GM18868 (cell line): ENCODE results near the gene COL4A3.

Experiments used
- ATAC-seq: cut with Tn5 transposase; IDR thresholded peaks from one replicate; pipeline ENCODE4 v1.9.1; 2021; ENCODE audit warnings: mild to moderate bottlenecking, moderate library complexity; ENCODE audit not compliant: unreplicated experiment

COL4A3 gene

DNA sequence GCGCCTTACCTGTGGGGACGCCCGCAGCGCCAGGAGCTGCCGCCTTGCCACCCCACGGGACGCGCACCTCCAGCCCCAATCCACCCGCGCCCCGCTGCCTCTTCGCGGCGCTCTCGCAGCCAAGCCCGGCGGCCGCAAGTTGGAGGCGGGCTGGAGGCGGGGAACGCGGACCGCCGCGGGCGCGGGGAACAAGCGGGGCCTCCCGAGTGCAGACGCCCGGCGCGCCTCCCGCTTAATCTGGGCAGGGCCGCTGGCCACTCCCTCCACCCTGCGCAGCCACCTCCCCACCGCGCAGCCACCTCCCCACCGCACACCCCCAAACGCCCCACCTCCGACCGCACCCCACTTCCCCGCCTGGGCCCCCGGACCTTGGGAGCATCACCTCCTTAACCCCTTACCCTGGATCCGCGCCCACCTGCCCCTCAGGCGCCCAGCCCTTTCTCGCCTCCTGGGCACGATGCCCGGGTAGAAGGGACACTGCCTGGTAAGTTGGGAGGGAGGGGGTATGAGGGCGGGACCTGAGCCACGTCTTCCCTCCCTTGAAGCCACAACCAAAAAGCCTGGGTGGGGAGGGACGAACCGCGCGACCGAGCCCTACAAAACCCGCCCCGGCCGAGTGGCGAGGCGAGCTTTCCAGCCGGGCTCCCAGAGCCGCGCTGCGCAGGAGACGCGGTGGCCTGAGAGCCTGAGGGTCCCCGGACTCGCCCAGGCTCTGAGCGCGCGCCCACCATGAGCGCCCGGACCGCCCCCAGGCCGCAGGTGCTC, at the start of gene COL4A3, which contains the start of gene COL4A4:
TSS of gene COL4A3 (plus strand) at position 627 of the 765 bp plus-strand sequence. CDS start at position 730, 103 bp downstream.
TSS of gene COL4A4 (minus strand) at position 208 of the 765 bp plus-strand sequence. CDS start 16,722 bp downstream, outside the sequence.
- peak; percentile 50 for ATAC-seq

DNA sequence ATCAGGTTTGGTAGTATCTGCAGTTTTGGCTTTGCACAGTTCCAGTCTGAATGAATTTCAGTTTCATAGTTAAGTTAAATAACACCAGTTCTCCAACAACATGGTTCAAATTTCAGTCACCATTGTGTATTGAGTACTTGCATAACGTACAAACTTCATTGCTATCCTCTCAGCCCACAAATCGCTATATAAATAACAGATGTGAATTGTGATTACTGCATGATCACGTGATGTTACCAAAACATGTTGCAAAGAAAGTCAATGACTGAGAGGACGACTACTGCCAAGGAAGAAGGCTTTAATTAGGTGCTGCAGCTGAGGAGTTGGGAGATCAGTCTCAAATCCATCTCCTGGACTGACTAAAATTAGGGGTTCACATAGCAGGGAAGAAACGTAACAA, 48.7 kb upstream of the COL4A3 start:
- ATAC-seq: no peak

DNA sequence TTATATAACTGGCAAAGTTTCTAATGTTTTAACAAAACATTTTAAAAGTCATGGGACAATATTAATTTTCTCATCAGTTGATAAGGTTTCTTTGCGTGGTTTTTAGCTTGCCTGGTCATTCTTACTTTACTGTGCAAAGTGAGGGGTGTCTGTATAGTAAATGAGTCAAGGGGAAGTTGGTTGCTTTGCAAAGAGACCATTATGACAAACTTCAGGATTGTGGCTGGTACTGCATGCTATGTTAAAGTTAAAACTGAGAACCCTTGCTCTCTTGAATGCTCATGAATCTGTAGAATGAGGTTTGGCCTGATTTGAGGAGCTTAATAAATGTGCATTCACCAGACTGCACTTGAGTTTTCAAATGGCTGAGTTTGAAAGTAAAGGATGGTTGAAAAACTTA, 47.4 kb upstream of the COL4A3 start:
- ATAC-seq: peak; percentile 83

DNA sequence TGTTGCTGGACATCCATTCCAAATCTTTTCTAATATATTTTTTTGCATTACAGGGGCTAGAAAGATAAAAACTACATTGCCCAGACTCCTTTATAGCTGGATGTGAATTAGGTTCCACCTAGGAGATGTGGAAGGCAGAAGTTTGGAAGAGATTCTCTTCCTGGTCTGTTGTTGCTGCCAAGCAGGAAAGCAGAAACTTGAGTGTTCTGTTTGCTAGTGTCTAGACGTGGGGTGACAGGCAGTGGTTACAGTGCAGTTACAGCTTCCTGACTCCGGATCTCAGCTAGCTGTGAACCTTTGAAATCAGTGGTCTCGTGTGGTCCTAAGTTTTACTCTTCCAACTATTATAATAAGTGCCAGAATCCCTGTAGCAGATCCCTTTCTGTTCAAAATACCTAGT, 46.6 kb upstream of the COL4A3 start:
- no peak for ATAC-seq

DNA sequence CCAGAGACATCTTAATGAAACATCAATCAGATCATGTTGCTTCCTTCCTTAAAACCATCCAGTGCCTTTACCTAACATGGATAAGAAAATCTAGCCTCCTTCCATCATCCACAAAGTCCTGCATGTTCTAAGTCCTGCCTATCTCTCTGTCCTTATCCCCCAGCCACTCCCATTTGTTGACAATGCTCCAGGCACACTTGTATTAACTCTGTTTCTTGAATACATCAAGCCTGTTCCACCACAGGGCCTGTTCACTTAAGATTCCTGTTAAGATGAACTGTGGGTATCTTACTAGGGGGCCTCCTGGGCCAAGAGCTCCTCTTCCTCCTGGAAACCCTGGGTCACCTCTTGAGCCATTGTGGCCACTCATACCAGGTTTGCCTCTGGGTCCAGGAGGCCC, 46.1 kb upstream of the COL4A3 start:
- ATAC-seq: no peak

DNA sequence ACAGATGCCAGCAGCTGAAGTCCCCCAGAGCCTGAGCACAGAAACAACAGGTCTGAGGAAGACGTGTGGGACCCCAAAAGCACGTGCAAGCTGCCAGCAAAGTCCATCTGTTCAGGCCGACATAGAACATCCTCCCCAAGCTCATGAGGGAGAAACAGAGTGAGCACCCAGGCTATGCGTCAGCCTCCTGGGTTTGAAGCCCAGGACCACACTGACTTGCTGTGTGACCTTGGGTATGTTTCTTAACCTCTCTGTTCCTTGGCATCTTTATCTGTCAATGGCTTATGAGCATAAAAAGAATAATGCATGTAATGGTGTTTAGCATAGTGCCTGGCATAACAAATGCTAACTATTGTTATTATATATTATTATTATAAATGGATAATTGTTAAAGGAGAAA, 40.7 kb upstream of the COL4A3 start:
- no peak for ATAC-seq

DNA sequence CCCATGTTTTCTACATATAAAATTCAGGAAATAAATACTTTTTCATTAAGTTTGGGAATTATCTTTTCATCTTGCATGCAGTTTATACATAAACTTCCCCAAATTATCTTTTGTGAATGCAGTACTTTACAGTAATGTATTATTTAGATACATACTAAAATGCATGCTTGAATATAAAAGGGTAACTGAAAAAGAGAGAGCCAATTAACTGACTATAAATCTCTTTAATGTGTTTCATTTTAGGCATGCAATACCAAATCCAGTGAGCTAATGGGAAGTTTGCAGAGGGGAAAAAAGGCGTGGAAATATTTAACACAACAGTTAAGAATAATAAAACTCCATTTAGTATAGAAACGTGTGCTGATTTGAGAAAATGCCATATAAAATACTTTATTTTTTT, 39.6 kb upstream of the COL4A3 start:
- no peak for ATAC-seq

DNA sequence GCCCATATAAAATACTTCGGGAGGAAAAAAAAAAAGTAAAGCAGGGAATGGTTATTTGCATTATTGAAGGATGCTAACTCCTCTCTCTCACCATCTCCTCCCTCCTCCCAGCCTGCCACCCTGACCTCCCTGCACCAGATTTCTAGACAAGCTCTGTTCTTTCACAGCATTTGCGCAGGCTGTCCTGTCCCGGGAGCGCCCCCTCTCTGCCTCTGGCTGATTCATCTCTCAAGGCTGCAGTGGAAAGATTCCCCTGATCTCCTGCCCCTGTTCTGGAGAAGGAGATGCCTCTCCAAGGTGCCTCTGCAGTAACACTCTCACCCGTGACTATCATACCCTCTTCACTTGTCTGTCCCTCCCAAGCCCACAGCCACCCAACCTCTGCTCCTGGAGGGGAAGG, 38.9 kb upstream of the COL4A3 start:
- no peak for ATAC-seq

DNA sequence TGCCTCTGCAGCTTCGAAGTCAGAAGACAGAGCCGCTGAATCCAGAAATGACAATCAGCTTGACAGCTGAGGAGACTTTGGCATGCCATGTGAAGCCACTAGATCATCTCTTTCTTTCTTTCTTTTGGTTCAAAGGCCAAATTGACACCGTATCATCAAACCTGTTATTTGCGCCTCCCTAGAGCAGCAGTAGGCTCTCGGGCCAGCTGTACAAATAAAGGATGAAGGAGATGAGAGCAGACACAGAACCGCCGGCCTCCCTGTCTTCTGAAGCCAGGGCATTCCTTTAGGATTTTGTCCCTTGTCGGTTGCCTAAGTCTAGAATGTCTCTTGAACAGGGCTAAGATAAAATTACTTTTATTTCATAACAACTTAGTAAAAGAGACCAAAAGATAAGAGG, 37.2 kb upstream of the COL4A3 start:
- no peak for ATAC-seq

DNA sequence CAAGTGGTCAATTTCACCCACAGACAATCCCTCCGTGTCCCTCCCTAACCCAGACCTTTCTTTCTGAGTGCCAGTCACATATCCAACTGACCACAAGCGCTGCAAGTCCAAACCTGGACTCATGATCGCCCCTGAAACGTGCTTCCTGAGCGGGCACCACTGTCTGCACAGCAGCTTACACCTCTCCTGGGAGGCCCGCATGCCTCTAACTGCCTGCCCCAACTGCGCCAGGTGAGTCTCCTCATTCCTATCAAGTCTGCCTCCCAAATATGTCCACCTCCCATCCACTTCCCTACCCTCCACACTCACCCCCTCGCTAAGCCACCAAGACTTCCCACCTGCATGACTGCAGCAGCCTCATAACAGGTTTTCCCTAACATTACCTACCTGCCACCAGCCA, 33.8 kb upstream of the COL4A3 start:
- no peak for ATAC-seq

DNA sequence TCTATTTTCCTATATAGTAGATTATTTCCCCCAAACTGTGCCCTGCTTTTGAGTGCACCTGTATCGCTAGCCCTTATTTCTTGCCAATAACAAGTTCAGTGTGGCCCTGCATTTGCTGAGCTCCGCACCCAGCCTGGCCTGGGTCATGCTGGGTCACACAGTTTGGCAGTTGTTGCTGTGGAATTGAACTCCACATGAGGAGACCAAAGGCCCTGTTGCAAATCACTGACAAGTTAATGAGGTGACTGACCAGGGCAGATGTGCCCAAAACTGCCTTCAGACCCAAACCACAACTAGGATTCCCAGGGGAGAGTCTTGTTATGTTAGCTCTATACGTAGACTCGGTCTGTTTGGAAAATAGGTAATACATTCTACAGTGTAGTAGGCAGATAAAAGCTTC, 31.4 kb upstream of the COL4A3 start:
- ATAC-seq: no peak

DNA sequence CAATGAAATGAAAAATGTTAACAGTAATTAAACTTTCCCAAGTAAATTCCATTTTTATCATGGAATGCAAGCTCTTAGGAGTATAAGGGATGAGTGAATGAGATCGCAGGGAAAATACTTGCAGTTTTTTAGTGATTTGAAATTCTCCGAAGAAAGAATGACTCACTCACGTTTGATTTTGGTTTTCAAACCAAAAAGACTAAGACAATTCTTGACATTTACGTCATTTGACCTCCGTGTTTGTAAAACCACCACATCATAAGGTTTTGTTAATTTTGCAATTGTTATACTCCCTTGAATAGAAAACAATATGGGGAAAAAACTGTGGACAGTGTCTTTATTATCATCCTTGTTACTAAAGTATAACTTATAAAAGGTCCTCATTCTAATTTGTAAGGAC, 29.8 kb upstream of the COL4A3 start:
- no peak for ATAC-seq

DNA sequence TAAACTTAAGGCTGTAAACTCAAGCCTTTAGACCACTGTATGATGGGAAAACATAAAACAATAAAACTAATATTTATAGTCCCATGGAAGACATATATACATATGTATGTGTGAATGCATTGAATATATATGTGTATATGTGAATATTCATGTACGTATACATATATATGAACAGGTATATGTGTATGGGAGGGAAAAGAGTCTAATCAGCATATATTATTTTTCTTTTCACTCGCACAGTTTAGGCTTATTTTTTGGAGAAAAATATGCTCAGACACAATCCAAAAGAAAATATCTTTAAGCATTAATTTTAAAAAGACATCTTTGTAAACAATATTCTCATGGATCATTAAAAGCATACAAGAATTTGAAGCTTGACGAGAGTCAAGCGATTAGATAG, 23.1 kb upstream of the COL4A3 start:
- no peak for ATAC-seq

DNA sequence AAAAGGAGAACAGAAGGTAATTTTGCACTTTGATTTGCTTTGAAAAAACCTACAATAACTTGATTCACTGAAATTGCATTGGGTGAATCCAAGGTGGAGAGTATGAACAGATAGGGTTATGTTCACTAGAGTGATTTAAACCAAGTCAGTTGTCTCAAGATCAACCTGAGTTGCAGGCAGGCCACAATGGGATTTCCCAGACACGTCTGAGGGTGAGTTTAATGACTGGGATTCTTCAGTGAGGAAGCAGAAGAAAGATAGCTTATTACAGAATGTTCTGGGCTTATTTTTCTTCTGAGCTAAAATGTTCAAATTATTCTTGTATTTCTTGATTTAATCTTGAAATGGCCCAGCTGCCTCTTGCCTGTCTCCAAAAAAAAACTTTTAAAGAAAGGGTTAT, 20.5 kb upstream of the COL4A3 start:
- no peak for ATAC-seq

DNA sequence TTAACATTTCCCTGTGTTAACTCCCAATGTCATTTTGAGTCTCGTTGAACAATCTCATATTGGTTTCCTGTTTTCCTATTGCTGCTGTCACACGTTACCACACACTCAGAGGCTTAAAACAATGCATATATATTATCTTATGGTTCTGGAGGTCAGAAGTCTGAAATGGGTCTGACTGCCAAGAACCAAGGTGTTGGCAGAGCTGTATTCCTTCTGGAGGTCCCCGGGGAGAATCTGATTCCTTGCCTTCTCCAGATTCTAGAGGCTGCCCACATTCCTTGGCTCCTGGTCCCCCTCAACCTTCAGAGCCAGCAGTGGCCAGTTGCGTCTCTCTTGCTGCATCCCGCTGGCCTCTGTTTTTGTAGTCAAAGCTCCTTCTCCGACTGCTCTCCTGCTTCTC, 18.0 kb upstream of the COL4A3 start:
- no peak for ATAC-seq

DNA sequence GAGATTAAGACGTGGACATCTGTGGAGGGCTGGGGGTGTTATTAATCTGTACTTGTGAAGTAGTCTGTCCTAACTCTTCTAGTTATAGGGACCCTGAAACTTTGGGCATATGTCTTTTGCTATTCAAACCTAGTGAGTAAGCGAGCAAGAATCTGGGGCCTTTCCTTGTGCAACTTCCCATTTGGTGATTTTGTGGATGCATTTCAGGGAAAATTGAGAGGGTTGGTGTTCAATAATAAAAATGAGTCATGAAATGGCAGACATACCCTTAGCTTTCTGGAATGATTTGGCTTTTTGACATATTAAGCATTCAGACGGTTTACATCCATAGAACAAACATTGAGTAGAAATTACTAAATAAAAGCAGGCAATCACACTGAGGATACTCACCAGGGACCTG, 17.4 kb upstream of the COL4A3 start:
- ATAC-seq: no peak

DNA sequence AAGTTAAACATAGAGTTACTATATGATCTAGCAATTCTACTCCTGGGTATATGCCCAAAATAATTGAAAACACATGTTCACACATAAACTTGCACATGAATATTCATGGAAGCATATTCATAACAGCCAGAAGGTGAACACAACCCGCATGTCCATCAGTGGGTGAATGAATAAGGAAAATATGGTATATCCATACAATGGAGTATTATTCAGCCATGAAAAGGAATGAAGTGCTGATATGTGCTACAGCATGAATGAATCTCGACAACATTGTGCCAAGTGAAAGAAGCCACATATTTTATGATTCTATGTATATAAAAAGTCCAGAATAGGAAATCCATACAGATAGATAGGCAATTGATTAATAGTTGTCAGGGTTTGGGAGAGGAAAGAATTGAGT, 16.3 kb upstream of the COL4A3 start:
- ATAC-seq: no peak

DNA sequence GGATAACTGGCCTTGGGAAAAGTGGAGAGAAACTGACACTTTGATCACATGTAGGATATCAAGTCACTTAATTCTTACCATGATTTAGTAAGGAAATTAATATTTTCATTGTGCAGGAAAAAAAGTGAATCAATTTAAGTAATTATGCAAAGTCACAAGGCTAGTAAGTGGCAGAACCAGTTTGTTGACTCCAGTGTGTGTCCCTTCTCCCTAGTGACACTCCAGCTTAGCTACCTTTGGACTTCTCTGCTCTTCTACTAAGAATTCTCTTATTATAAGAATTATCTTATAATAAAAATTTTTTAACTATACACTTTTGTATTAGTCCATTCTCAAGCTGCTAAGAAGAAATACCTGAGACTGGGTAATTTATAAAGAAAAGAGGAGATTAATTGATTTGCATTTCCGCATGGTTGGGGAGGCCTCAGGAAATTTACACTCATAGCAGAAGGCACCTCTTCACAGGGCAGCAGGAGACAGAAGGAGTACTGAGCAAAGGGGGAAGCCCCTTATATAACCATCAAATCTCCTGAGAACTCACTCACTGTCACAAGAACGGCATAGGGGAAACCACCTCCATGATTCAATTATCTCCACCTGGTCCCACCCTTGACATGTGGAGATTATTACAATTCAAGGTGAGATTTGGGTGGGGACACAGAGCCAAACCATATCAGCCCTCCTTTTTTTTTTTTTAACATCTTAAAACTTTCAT, 14.0 kb upstream of the COL4A3 start:
- no peak for ATAC-seq

DNA sequence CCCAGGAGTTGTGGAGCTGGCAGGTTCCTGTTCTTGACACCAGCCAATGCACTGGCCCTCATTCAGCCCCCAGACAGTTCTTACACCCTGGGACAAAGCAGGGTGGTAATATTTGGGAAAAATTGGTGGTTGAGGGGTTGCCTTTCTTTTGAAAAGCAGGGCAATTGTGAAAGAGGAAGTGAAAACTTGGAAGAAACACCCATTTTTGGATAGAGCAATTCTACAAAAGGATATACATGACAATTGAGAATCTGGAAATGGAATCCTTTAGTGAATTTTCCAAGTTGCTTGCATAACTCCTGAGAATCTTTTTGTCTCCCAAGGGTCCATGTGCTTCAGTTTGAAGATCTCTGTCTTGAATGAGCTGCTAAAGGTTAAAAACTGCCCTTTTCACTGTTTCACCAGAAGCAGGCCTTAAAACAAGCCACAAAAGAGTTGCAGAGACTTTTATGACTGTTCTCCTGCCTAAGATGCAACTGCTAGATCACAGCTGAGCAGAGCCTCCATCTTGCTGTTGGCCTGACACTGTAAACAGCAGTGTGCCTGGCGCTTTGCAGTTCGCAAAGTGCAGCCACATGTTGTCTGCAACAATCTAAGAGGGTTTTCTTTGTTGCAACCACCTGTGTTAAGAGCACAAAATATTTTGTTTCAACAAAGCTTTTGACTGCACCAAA, 12.2 kb upstream of the COL4A3 start:
- ATAC-seq: no peak

DNA sequence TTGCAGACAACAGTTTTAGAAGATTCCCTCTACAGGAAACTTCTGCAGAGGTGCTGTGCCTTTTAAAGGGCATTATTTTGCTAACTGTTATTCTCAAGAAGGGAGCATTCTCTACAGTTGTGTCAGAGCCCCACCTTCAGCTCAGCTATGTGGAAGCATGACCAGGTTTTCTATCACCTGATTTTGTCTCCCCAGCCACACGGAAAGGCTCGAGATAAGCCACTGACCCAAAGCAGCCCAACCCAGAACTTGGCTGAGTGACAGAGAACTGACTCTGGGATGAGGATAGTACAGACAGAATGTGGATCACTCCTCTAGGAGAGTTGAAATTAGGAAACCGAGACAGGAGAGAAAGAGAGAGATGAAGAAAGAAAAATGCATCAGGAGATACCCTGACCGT, 11.1 kb upstream of the COL4A3 start:
- ATAC-seq: no peak

DNA sequence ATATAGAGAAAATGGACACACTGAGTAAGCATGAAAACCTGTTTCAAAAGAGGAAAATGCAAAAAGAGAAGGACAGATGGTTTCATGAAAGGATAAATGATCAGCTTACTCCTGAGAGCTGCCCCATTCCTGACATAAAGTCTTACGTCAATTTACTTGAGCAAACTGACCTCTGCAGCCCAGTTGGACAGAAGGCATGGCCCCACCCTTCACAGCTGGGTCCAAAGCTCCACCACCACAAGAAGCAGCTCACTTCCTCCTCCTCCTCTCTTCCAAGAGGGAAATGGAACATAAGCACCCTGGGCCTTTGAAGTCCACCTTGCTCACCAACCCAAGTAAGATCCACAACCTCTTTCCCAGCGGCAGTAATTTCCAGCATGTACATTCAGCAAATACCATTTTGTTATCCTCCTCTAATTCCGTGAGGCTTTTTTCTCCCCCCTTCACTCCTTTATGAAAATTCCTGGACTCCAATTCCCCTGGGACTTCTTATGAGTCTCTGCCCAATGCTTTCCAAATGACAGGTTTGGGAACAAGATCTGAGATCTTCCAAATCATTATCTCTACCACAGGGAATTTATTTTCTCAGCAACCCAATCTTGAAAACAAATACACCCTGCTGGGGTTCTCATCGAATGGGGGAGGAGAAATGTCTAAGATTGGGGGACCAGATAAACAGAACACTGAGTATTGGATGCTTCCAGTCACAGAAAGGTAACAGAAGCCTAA, 10.5 kb upstream of the COL4A3 start:
- ATAC-seq: no peak
